ENCODE results near the gene PCDHGC4.
A peak's percentile ranks its signal among the peaks of the same experiment; 100 is the strongest.

PCDHGC4 gene

GRCh38 chr5:141521244-141521781 lies 36.5 kb downstream of the PCDHGC4 start:
- TF ChIP-seq CTCF (IDR thresholded peaks at IDR 0.05; ENCODE audit: low read depth, low read length, missing control alignments): no peak
- no peak overlapping the region for H3K4me3 ChIP-seq (ENCODE audit: low read depth, low read length)
- no peak for DNase-seq (ENCODE audit: low read depth)

DNA sequence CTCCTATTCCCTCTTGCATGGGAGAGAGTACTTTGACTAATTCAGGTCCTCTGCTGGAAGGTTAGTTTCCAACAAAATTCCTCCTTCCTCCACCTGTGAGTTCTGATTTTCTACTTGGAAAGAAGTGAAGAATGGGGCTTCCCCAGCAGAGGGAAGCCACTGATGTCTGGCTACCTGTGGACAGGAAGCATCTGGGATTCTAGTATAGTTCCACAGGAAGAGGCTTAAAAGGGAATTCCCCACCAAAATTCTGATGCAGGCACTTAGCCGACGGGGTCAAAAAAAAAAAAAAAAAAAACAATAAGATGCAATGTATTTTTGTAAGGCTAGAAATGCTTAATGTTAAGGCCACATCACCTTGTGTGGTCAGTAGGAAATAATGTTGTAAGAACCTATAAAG lies 37.5 kb downstream of the PCDHGC4 start:
- no peak overlapping the region for H3K4me3 ChIP-seq (ENCODE audit: low read depth, low read length)
- no peak for TF ChIP-seq CTCF (IDR thresholded peaks at IDR 0.05; ENCODE audit: low read depth, low read length, missing control alignments)
- DNase-seq (ENCODE audit: low read depth): no peak

DNA sequence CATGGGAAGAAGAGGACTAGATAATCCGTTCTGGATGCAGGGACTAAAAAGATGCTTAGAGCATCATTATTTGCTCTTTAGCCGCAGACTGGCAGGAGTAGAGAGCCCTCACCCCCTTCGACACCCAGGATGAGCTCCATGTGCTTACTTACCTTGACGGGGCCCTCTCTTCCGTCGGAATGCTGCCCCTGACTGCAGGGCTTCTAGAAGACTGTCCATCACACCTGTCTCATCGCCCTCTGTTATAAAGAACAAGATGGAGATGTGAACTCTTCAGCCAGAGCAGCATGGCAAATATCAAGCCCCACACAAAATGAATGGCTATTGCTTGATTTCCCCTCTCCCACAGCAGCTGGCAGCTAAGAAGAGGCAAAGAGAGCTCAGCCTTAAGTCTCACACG lies 39.2 kb downstream of the PCDHGC4 start:
- TF ChIP-seq CTCF (IDR thresholded peaks at IDR 0.05; ENCODE audit: low read depth, low read length, missing control alignments): no peak
- no peak overlapping the region for H3K4me3 ChIP-seq (ENCODE audit: low read depth, low read length)
- DNase-seq (ENCODE audit: low read depth): no peak

DNA sequence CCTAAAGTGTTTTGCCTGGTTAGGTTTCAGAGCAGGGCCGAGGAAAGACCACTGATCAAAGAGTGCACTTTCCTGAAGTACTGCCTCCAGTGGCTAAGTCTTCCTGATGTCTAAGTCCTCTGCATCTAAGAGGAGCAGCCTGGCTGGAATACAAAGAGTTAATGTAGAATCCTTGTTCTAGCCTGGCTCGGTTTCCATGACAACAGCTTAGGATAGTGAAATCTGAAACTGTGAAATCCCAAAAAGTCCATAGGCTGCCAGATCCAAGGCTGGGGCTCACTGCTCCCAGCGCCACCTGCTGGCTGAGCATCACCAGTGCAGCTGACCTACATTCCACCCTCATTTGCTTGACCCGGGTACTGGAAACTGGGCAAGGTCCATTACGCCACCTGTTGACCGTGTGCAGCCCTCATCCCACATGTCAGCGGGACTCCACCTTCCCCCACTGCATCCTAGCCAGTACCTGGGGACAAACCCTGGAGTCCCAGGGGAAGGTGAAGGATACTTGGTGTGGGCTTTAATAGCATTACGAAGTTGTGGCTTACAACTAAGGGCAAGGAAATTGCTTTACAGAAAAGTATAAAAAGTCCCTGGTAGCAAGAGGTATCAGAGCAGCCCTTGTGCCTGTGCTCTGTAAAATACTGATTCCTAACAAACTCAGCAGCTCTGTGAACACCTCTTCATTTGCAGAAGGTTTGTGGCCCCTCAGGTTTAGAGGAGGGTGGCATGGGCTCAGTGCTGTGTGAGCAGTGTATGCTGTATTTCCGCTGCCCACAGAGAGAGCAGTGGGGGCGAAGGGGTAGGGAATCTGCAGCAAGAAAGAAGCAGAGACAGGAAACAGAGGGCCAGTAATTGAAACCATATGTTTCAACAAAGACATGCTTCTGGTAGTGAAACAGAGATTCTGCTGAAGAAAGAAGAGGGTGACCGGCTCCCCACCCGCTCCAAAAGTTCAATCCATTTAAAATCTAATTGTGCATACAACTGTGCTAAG lies 40.1 kb downstream of the PCDHGC4 start:
- no peak overlapping the region for H3K4me3 ChIP-seq (ENCODE audit: low read depth, low read length)
- DNase-seq (ENCODE audit: low read depth): no peak
- peak; percentile 99 for TF ChIP-seq CTCF (IDR thresholded peaks at IDR 0.05; ENCODE audit: low read depth, low read length, missing control alignments)

GRCh38 chr5:141525653-141526052 lies 40.8 kb downstream of the PCDHGC4 start:
- H3K4me3 ChIP-seq (ENCODE audit: low read depth, low read length): no peak overlapping the region
- DNase-seq (ENCODE audit: low read depth): no peak
- TF ChIP-seq CTCF (IDR thresholded peaks at IDR 0.05; ENCODE audit: low read depth, low read length, missing control alignments): no peak

DNA sequence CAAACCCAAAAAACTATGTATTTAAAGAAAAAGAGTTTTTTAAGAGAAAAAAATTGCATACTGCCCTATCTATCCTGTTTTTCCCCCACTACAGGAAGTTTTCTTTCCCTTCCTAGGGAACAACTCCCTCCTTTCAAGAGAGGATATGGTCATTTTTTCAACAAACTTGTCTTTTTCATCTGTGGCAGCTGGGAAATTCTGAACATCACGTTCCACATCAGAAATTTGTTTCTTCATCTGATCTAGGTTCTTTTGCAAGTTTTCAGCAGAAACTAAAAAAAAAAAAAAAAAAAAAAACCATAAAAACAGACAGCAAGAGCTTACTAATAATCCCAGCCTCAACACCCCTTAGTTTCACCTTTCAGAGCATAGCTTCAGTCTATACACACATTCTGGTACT lies 42.6 kb downstream of the PCDHGC4 start:
- DNase-seq (ENCODE audit: low read depth): no peak
- H3K4me3 ChIP-seq (ENCODE audit: low read depth, low read length): no peak overlapping the region
- no peak for TF ChIP-seq CTCF (IDR thresholded peaks at IDR 0.05; ENCODE audit: low read depth, low read length, missing control alignments)

Measured in GM12864 (cell line).